NCI-H2081 (cell line): Measurements from ENCODE around the gene KRTAP3-1.

ENCODE experiments used
- DNase-seq, 2 experiments: peaks; one replicate each; lab custom pipeline; 2025; lab: John Stamatoyannopoulos, UW

KRTAP3-1 gene

GRCh38 chr17:40978575-40979151 is 30.3 kb downstream of the KRTAP3-1 start:
- DNase-seq: no peak

- no peak for DNase-seq
Observed at GRCh38 chr17:40975516-40975915, 33.4 kb downstream of the KRTAP3-1 start.

DNA sequence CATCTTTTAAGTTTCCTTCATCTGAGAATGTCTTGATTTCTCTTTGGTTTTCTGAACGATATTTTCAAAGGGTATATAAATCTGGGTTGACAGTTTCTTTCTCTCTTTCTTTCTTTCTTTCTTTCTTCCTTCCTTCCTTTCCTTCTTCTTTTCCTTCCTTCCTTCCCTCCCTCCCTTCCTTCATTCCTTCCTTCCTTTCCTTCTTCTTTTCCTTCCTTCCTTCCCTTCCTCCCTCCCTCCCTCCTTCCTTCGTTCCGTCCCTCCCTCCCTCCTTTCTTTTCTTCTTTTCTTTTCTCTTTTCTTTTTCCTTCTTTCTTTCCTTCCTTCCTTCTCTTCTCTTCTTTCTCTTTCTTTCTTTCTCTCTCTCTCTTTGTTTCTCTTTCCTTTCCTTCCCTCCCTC is 34.6 kb downstream of the KRTAP3-1 start:
- DNase-seq: no peak

- no peak for DNase-seq
Observed at GRCh38 chr17:40967582-40967981, 41.3 kb downstream of the KRTAP3-1 start.

DNA sequence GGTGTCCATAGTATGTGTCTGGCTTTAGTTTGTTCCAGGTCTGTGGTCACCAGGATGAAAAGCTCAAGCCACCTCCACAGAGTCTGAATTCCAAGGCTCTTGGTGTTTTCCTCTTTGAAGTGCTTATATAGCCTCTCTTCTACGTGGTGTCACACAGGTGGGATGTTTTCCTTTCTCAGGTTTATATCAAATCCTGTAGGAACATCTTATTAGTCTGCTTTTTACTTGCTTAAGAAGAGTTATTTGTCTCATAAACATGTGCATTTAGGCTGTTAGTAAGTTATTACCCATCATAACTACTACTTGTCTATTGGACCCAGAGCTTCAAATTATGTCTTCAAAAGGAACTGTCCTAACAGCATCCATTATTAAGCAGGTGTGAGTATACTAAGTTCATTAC is 42.1 kb downstream of the KRTAP3-1 start, which contains the start of gene KRT39:
KRT39 (minus strand) TSS at position 101 of the 400 bp plus-strand sequence; CDS start at position 9, 92 bp downstream.
- DNase-seq: no peak

DNA sequence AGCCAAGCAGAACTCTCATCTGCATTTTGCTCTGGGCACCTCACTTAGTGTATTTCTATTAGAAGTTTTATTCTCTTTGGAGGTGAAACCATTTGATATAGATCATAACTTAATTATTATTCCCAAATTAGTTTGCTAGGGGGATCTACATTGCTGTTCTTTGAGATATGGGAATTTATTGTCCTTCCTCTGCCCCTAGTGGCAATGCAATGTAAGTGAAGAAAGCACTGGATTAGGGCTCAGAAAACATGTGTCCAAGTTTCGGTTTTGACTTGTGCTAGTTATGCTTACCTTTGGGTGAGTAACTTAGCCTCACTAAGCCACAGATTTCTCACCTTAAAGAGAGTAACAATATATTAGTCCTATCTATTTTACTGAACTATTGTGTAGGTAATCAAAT is 45.1 kb downstream of the KRTAP3-1 start:
- peak in 1 of 2 experiments; percentile 12 for DNase-seq

DNA sequence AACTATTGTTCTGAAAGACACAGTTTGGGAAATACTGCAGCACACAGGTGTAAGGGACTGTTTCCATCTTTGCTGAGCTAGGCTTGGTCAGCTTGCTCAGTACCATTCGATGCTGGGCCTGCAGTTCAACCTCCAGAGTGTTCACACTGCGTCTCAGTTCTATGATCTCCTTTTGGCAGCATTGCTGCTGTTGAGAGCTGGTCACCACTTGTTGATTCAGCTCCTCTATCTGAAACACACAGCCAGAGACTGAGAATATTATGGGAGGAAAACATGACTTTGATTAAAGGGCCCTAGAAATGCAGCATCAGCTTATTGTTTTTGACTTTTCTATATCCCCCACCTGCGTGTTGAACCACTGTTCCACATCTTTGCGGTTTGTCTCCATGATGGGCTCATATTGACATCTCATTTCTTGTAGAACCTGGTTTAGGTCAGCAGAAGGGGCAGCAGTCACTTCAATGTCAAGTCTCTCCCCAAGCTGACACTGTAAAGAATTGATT is 46.8 kb downstream of the KRTAP3-1 start:
- DNase-seq: no peak

- no peak for DNase-seq
Observed at GRCh38 chr17:40961591-40961990, 47.3 kb downstream of the KRTAP3-1 start.

GRCh38 chr17:40960144-40960543 is 48.8 kb downstream of the KRTAP3-1 start:
- no peak for DNase-seq
